Smooth muscle cell (in vitro differentiated cells): ENCODE results near the gene FOXO3B. TPM values are rescaled to one million over a fixed set of nuclear protein-coding genes. Genes with fewer than 3 reads are reported as not detected.
"Not testable (repeated sequence)": the region's sequence is repeated elsewhere in the genome, so short reads cannot be mapped to it uniquely, and the experiment has no call there.

Source experiments
- DNase-seq: peaks from one replicate; lab custom pipeline; 2025; ENCODE audit not compliant: unreplicated experiment; lab: John Stamatoyannopoulos, UW
- H2AFZ ChIP-seq: fragments of 200-600 bp; sonication (generic); 2 replicates; pipeline ENCODE4 v1.6.0; 2016; ENCODE audit warnings: antibody characterized with exemption, low read depth, mild to moderate bottlenecking
- H3F3A ChIP-seq: fragments of 200-600 bp; sonication (generic); 2 replicates; pipeline ENCODE4 v1.6.0; 2017; ENCODE audit warnings: antibody characterized with exemption, low read depth
- H3K27ac ChIP-seq: fragments of 200-600 bp; sonication (generic); 2 replicates; pipeline ENCODE4 v1.5.1; 2016; ENCODE audit warnings: low read depth, mild to moderate bottlenecking
- H3K27me3 ChIP-seq: fragments of 200-600 bp; sonication (generic); 2 replicates; pipeline ENCODE4 v1.6.1; 2016; ENCODE audit warnings: low read depth, mild to moderate bottlenecking
- H3K36me3 ChIP-seq: fragments of 200-600 bp; sonication (generic); 2 replicates; pipeline ENCODE4 v1.5.1; 2016; ENCODE audit warnings: low read depth
- H3K4me1 ChIP-seq: fragments of 200-600 bp; sonication (generic); 2 replicates; pipeline ENCODE4 v1.5.1; 2016; ENCODE audit warnings: low read depth
- H3K4me2 ChIP-seq: fragments of 200-600 bp; sonication (generic); 2 replicates; pipeline ENCODE4 v1.6.0; 2016; ENCODE audit warnings: mild to moderate bottlenecking
- H3K4me3 ChIP-seq: fragments of 200-600 bp; sonication (generic); 2 replicates; pipeline ENCODE4 v1.5.1; 2016; ENCODE audit warnings: mild to moderate bottlenecking
- H3K79me2 ChIP-seq: fragments of 200-600 bp; sonication (generic); 2 replicates; pipeline ENCODE4 v1.6.0; 2016; ENCODE audit warnings: low read depth, mild to moderate bottlenecking
- H3K9ac ChIP-seq: fragments of 200-600 bp; sonication (generic); 2 replicates; pipeline ENCODE4 v1.6.0; 2016; ENCODE audit warnings: low read depth
- H3K9me3 ChIP-seq: fragments of 200-600 bp; sonication (generic); replicated peaks from 2 replicates; pipeline ENCODE4 v1.5.1; 2016; ENCODE audit warnings: low read depth
- H4K20me1 ChIP-seq: fragments of 200-600 bp; sonication (generic); 2 replicates; pipeline ENCODE4 v1.6.0; 2016; ENCODE audit warnings: low read depth
- WGBS: methylation state at CpG from one replicate; pipeline ENCODE4 v1.1.7; 2016; ENCODE audit warnings: low lambda C conversion rate; 5-methylcytosine and 5-hydroxymethylcytosine counted together
- polyA plus RNA-seq: library from polyadenylated mRNA; unstranded; fragments of >200 nt; fragmentation: Nextera tagmentation; extraction: Ambion mirVana; gene quantifications from 2 replicates; pipeline ENCODE4 v1.2.1, GENCODE V29; 2016
- total RNA-seq: library from RNA; depleted of rRNA; stranded (reverse); fragments of >200 nt; gene quantifications from 2 replicates; pipeline ENCODE4 v1.2.3, GENCODE V29; 2014
- TF ChIP-seq, protein P1 (sequence below): fragments of 200-600 bp; sonication (generic); IDR thresholded peaks from 2 replicates; pipeline ENCODE4 v1.5.1; 2017; ENCODE audit warnings: borderline replicate concordance, mild to moderate bottlenecking, antibody characterized with exemption; ENCODE audit not compliant: insufficient read depth, poor library complexity, severe bottlenecking

FOXO3B gene
- total and polyA plus RNA-seq, 2 experiments from 2014 or later: 5.2 to 7.5 TPM

GRCh38 chr17:18712354-18712999, 30.4 kb upstream of the FOXO3B start:
- H2AFZ ChIP-seq, H4K20me1 ChIP-seq, H3F3A ChIP-seq, DNase-seq, H3K27me3 ChIP-seq, H3K4me2 ChIP-seq, H3K79me2 ChIP-seq, H3K4me1 ChIP-seq, H3K36me3 ChIP-seq, H3K27ac ChIP-seq, H3K4me3 ChIP-seq, H3K9ac ChIP-seq, H3K9me3 ChIP-seq: not testable (repeated sequence)
- 24% methylated on average over 7 of the region's 7 CpGs for WGBS
- TF ChIP-seq, protein P1, sequence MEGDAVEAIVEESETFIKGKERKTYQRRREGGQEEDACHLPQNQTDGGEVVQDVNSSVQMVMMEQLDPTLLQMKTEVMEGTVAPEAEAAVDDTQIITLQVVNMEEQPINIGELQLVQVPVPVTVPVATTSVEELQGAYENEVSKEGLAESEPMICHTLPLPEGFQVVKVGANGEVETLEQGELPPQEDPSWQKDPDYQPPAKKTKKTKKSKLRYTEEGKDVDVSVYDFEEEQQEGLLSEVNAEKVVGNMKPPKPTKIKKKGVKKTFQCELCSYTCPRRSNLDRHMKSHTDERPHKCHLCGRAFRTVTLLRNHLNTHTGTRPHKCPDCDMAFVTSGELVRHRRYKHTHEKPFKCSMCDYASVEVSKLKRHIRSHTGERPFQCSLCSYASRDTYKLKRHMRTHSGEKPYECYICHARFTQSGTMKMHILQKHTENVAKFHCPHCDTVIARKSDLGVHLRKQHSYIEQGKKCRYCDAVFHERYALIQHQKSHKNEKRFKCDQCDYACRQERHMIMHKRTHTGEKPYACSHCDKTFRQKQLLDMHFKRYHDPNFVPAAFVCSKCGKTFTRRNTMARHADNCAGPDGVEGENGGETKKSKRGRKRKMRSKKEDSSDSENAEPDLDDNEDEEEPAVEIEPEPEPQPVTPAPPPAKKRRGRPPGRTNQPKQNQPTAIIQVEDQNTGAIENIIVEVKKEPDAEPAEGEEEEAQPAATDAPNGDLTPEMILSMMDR: peak; percentile 47

GRCh38 chr17:18708215-18708614, 26.1 kb upstream of the FOXO3B start:
- not testable (repeated sequence) for H2AFZ ChIP-seq, DNase-seq

GRCh38 chr17:18705955-18706354, 23.8 kb upstream of the FOXO3B start:
- H3K4me3 ChIP-seq, H3K9ac ChIP-seq, H3K4me1 ChIP-seq, H3K79me2 ChIP-seq, H3F3A ChIP-seq, H3K36me3 ChIP-seq, H3K9me3 ChIP-seq, H4K20me1 ChIP-seq, H3K4me2 ChIP-seq, DNase-seq, H3K27me3 ChIP-seq, H3K27ac ChIP-seq, H2AFZ ChIP-seq: not testable (repeated sequence)
- WGBS: 73% methylated on average over 3 of the region's 3 CpGs

More at GRCh38 chr17:18708215-18708614, 26.1 kb upstream of the FOXO3B start:
- not testable (repeated sequence) for H3K79me2 ChIP-seq, H3K27ac ChIP-seq, H3K4me1 ChIP-seq, H3K9me3 ChIP-seq, H3K9ac ChIP-seq, H4K20me1 ChIP-seq, H3K4me2 ChIP-seq, H3K36me3 ChIP-seq, H3F3A ChIP-seq, H3K27me3 ChIP-seq, H3K4me3 ChIP-seq
- WGBS: 93% methylated on average over 3 of the region's 3 CpGs

DNA sequence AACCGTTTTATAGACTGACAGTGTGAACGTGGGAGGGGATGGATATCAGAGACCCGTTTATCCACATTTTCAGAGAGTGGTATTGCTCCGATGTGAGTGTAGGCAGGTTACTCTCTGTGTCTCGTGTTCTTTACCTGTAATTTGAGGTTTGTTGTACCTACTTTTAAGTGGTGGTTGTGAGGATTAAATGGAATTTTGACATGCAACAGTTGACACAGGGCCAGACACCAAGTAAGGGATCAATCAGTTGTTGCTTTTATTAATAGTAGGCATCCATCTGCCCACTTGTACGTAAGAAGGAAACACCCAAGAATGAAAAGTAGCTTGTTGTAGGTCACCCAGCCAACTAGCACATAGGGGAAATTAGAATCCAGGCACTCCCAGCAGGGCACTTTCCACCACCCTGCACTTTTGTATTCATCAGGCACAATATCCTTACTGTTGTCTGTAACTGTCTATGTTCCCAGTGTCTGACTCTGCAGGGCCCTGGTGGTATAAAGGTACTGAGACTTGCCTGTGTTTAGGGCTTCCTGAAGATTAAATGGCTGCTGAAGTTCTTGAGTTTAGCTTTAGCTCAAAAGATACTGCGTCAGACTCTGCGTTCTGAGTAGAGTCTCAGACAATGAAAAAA, 16.5 kb upstream of the FOXO3B start:
- not testable (repeated sequence) for H3K79me2 ChIP-seq, H3K9ac ChIP-seq
- peak overlapping the region; percentile 63 for H3K4me3 ChIP-seq

DNA sequence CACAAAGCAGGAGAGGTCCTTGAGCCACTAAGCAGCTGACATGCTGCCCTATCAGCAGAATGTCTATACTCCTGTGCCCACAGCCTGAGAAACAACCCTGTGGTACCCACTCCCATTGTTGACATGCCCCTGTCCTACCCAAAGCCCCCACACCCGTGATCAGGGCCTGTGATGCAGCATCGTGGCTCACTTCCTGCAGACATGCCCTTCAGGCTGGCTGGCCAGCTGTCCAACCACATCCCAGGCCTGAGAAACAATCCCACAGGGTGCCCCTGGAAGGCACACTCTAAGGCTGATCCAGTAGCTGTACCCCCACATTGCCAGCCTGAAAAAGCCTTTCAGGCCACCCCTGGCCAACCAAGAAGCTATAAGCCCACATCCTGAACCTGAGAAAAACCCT, 13.0 kb upstream of the FOXO3B start:
- not testable (repeated sequence) for H3K27ac ChIP-seq, H3K36me3 ChIP-seq, H2AFZ ChIP-seq, H4K20me1 ChIP-seq, H3K4me2 ChIP-seq, H3F3A ChIP-seq, H3K4me1 ChIP-seq, H3K9ac ChIP-seq, H3K27me3 ChIP-seq, H3K9me3 ChIP-seq, H3K79me2 ChIP-seq, DNase-seq, H3K4me3 ChIP-seq
- 85% methylated on average over 2 of the region's 2 CpGs for WGBS

More for the DNA sequence above, 16.5 kb upstream of the FOXO3B start:
- not testable (repeated sequence) for H3K27me3 ChIP-seq, H3F3A ChIP-seq, H3K36me3 ChIP-seq, H3K4me1 ChIP-seq, H3K9me3 ChIP-seq, DNase-seq, H4K20me1 ChIP-seq, H3K27ac ChIP-seq
- Histone ChIP-seq H3K4me2 (peak overlapping the region; percentile 87), H2AFZ (peak overlapping the region; percentile 91)
- 53% methylated on average over 8 of the region's 8 CpGs for WGBS

DNA sequence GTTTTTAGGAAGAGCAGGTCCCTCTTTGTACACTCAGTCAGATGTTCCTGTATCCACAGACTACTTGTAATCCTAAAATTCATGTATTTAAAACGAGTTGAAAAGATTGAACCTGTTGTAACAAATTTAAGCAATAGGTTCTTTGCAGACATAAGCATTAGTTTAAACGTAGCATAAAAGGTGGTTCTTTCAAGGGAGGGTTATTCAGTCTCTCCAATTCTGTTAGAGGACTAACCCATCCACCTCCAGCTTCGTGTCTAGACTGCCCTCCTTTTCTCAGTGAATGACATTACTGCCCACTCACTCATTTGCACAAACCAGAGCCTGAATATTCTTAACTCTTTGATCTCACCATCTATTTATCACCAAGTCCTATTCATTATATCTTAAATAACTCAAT, 554 bp upstream of the FOXO3B start:
- not testable (repeated sequence) for H3K4me1 ChIP-seq, H3K27me3 ChIP-seq, DNase-seq, H3K9me3 ChIP-seq, H4K20me1 ChIP-seq, H3K9ac ChIP-seq, H3K36me3 ChIP-seq, H3F3A ChIP-seq, H3K27ac ChIP-seq
- H3K4me2 ChIP-seq: peak overlapping the region; percentile 80
- WGBS: 10% methylated on average over 3 of the region's 3 CpGs
- peak overlapping the region; percentile 37 for H2AFZ ChIP-seq
- H3K79me2 ChIP-seq: peaks cover 11% of the 10 kb centered on the region
- peak overlapping the region; percentile 59 for H3K4me3 ChIP-seq

DNA sequence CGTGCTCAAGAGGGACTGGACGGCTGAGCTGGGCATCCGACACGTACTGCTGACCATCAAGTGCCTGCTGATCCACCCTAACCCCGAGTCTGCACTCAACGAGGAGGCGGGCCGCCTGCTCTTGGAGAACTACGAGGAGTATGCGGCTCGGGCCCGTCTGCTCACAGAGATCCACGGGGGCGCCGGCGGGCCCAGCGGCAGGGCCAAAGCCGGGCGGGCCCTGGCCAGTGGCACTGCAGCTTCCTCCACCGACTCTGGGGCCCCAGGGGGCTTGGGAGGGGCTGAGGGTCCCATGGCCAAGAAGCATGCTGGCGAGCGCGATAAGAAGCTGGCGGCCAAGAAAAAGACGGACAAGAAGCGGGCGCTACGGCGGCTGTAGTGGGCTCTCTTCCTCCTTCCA, 4.7 kb downstream of the FOXO3B start:
- H3K27me3 ChIP-seq, H3K4me1 ChIP-seq, H3K36me3 ChIP-seq, H2AFZ ChIP-seq, H3K4me3 ChIP-seq, H3K9me3 ChIP-seq, H3K9ac ChIP-seq, H3K27ac ChIP-seq, H4K20me1 ChIP-seq, H3K4me2 ChIP-seq, DNase-seq, H3F3A ChIP-seq: not testable (repeated sequence)
- peaks cover 11% of the 10 kb centered on the region for H3K79me2 ChIP-seq
- WGBS: 99% methylated on average over 25 of the region's 29 CpGs

GRCh38 chr17:18676928-18677327, 5.2 kb downstream of the FOXO3B start:
- not testable (repeated sequence) for DNase-seq, H3K4me1 ChIP-seq, H3K9ac ChIP-seq, H4K20me1 ChIP-seq, H3K4me3 ChIP-seq, H3K27ac ChIP-seq, H2AFZ ChIP-seq, H3K9me3 ChIP-seq, H3K4me2 ChIP-seq, H3F3A ChIP-seq, H3K36me3 ChIP-seq, H3K27me3 ChIP-seq
- H3K79me2 ChIP-seq: peaks cover 11% of the 10 kb centered on the region
- WGBS: over 99% methylated on average over 3 of the region's 3 CpGs
